Measurements from ENCODE around the gene TIMM17A. TPM values are rescaled to one million over a fixed set of nuclear protein-coding genes. Genes with fewer than 3 reads are reported as not detected.

TIMM17A gene
- total RNA-seq, 1 donor from 2014 or later, result 25.1 TPM

GRCh38 chr1:201968202-201968925 is 13.1 kb downstream of the TIMM17A start:
- Histone ChIP-seq H3K4me1 (ENCODE audit: control insufficient read depth in 3 of 3, insufficient read depth in 3 of 3, low read length in 3 of 3) (peaks cover 5 to 6% (median 5%) of the 10 kb centered on the region in 3 donors), H3K36me3 (ENCODE audit: control insufficient read depth in 3 of 3, insufficient read depth in 3 of 3, low read length in 3 of 3) (peaks cover 35 to 44% (median 39%) of the 10 kb centered on the region in 3 donors), H3K27ac (ENCODE audit: low read depth, low read length) (no peak overlapping the region), H3K9ac (ENCODE audit: low read depth in 1 of 3, low read length in 3 of 3) (no peak overlapping the region), H3K9me3 (ENCODE audit: control insufficient read depth in 3 of 3, low read length in 3 of 3) (no peaks in the 10 kb centered on the region), H3K27me3 (ENCODE audit: control insufficient read depth in 3 of 3, insufficient read depth in 3 of 3, low read length in 3 of 3) (no peaks in the 10 kb centered on the region), H3K4me3 (ENCODE audit: low read length in 3 of 3) (no peak overlapping the region)

GRCh38 chr1:201970334-201971159 is 15.2 kb downstream of the TIMM17A start:
- Histone ChIP-seq H3K4me3 (ENCODE audit: low read length in 3 of 3) (no peak overlapping the region), H3K36me3 (ENCODE audit: control insufficient read depth in 3 of 3, insufficient read depth in 3 of 3, low read length in 3 of 3) (peaks cover 22 to 29% (median 24%) of the 10 kb centered on the region in 3 donors), H3K9ac (ENCODE audit: low read depth in 1 of 3, low read length in 3 of 3) (no peak overlapping the region), H3K9me3 (ENCODE audit: control insufficient read depth in 3 of 3, low read length in 3 of 3) (no peaks in the 10 kb centered on the region), H3K4me1 (ENCODE audit: control insufficient read depth in 3 of 3, insufficient read depth in 3 of 3, low read length in 3 of 3) (peaks cover 5 to 6% (median 5%) of the 10 kb centered on the region in 3 donors), H3K27ac (ENCODE audit: low read depth, low read length) (no peak overlapping the region), H3K27me3 (ENCODE audit: control insufficient read depth in 3 of 3, insufficient read depth in 3 of 3, low read length in 3 of 3) (no peaks in the 10 kb centered on the region)

GRCh38 chr1:201982082-201982622 is 26.8 kb downstream of the TIMM17A start:
- peak overlapping the region; percentile 76 to 88 (median 82) for H3K4me3 ChIP-seq (ENCODE audit: low read length in 3 of 3)
- no peaks in the 10 kb centered on the region for H3K9me3 ChIP-seq (ENCODE audit: control insufficient read depth in 3 of 3, low read length in 3 of 3)
- H3K9ac ChIP-seq (ENCODE audit: low read depth in 1 of 3, low read length in 3 of 3), result peak overlapping the region; percentile 63 to 95 (median 72)
- no peak overlapping the region for H3K27ac ChIP-seq (ENCODE audit: low read depth, low read length)
- peaks cover 8 to 25% (median 18%) of the 10 kb centered on the region in 3 donors for H3K4me1 ChIP-seq (ENCODE audit: control insufficient read depth in 3 of 3, insufficient read depth in 3 of 3, low read length in 3 of 3)
- H3K27me3 ChIP-seq (ENCODE audit: control insufficient read depth in 3 of 3, insufficient read depth in 3 of 3, low read length in 3 of 3), result no peaks in the 10 kb centered on the region
- peaks cover 0 to 2% (median 0%) of the 10 kb centered on the region in 3 donors for H3K36me3 ChIP-seq (ENCODE audit: control insufficient read depth in 3 of 3, insufficient read depth in 3 of 3, low read length in 3 of 3)

GRCh38 chr1:201982623-201983379 is 27.5 kb downstream of the TIMM17A start, which contains the start of gene RNPEP:
TSS of gene RNPEP (plus strand) at chr1:201982648. CDS start at chr1:201982667, 19 bp downstream.
- H3K4me3 ChIP-seq (ENCODE audit: low read length in 3 of 3), result peak within 1 kb of the TSS; percentile 76 to 88 (median 82)
- peaks cover 0 to 2% (median 0%) of the 10 kb centered on the region in 3 donors for H3K36me3 ChIP-seq (ENCODE audit: control insufficient read depth in 3 of 3, insufficient read depth in 3 of 3, low read length in 3 of 3)
- peak within 1 kb of the TSS; percentile 64 to 95 (median 87) for H3K9ac ChIP-seq (ENCODE audit: low read depth in 1 of 3, low read length in 3 of 3)
- no peaks in the 10 kb centered on the region for H3K27me3 ChIP-seq (ENCODE audit: control insufficient read depth in 3 of 3, insufficient read depth in 3 of 3, low read length in 3 of 3)
- H3K9me3 ChIP-seq (ENCODE audit: control insufficient read depth in 3 of 3, low read length in 3 of 3), result no peaks in the 10 kb centered on the region
- peak within 1 kb of the TSS; percentile 72 for H3K27ac ChIP-seq (ENCODE audit: low read depth, low read length)
- peaks cover 9 to 27% (median 19%) of the 10 kb centered on the region in 3 donors for H3K4me1 ChIP-seq (ENCODE audit: control insufficient read depth in 3 of 3, insufficient read depth in 3 of 3, low read length in 3 of 3)

- no peaks in the 10 kb centered on the region for H3K27me3 ChIP-seq (ENCODE audit: control insufficient read depth in 3 of 3, insufficient read depth in 3 of 3, low read length in 3 of 3)
- no peaks in the 10 kb centered on the region for H3K9me3 ChIP-seq (ENCODE audit: control insufficient read depth in 3 of 3, low read length in 3 of 3)
- H3K36me3 ChIP-seq (ENCODE audit: control insufficient read depth in 3 of 3, insufficient read depth in 3 of 3, low read length in 3 of 3), result peaks cover 0 to 2% (median 0%) of the 10 kb centered on the region in 3 donors
- H3K4me1 ChIP-seq (ENCODE audit: control insufficient read depth in 3 of 3, insufficient read depth in 3 of 3, low read length in 3 of 3), result peaks cover 9 to 25% (median 19%) of the 10 kb centered on the region in 3 donors
- H3K27ac ChIP-seq (ENCODE audit: low read depth, low read length), result peak overlapping the region; percentile 72
- peak overlapping the region; percentile 72 to 88 (median 82) for H3K4me3 ChIP-seq (ENCODE audit: low read length in 3 of 3)
- H3K9ac ChIP-seq (ENCODE audit: low read depth in 1 of 3, low read length in 3 of 3), result peak overlapping the region; percentile 64 to 95 (median 87)
These were observed 28.1 kb downstream of the TIMM17A start for GRCh38 chr1:201983380-201983805.

- no peaks in the 10 kb centered on the region for H3K27me3 ChIP-seq (ENCODE audit: control insufficient read depth in 3 of 3, insufficient read depth in 3 of 3, low read length in 3 of 3)
- H3K36me3 ChIP-seq (ENCODE audit: control insufficient read depth in 3 of 3, insufficient read depth in 3 of 3, low read length in 3 of 3), result peaks cover 4 to 10% (median 4%) of the 10 kb centered on the region in 3 donors
- no peaks in the 10 kb centered on the region for H3K9me3 ChIP-seq (ENCODE audit: control insufficient read depth in 3 of 3, low read length in 3 of 3)
- H3K4me3 ChIP-seq (ENCODE audit: low read length in 3 of 3), result no peak overlapping the region
- no peak overlapping the region for H3K27ac ChIP-seq (ENCODE audit: low read depth, low read length)
- H3K4me1 ChIP-seq (ENCODE audit: control insufficient read depth in 3 of 3, insufficient read depth in 3 of 3, low read length in 3 of 3), result peaks cover 9 to 24% (median 19%) of the 10 kb centered on the region in 3 donors
- H3K9ac ChIP-seq (ENCODE audit: low read depth in 1 of 3, low read length in 3 of 3), result no peak overlapping the region
These were observed 29.1 kb downstream of the TIMM17A start for GRCh38 chr1:201984446-201984845.

GRCh38 chr1:201985355-201985754 is 30.1 kb downstream of the TIMM17A start:
- H3K27ac ChIP-seq (ENCODE audit: low read depth, low read length), result no peak overlapping the region
- no peak overlapping the region for H3K9ac ChIP-seq (ENCODE audit: low read depth in 1 of 3, low read length in 3 of 3)
- peaks cover 9 to 24% (median 19%) of the 10 kb centered on the region in 3 donors for H3K4me1 ChIP-seq (ENCODE audit: control insufficient read depth in 3 of 3, insufficient read depth in 3 of 3, low read length in 3 of 3)

GRCh38 chr1:201988601-201989000 is 33.3 kb downstream of the TIMM17A start:
- Histone ChIP-seq H3K4me3 (ENCODE audit: low read length in 3 of 3) (no peak overlapping the region), H3K36me3 (ENCODE audit: control insufficient read depth in 3 of 3, insufficient read depth in 3 of 3, low read length in 3 of 3) (peaks cover 26 to 36% (median 34%) of the 10 kb centered on the region in 3 donors), H3K9ac (ENCODE audit: low read depth in 1 of 3, low read length in 3 of 3) (no peak overlapping the region), H3K4me1 (ENCODE audit: control insufficient read depth in 3 of 3, insufficient read depth in 3 of 3, low read length in 3 of 3) (peaks cover 4 to 14% (median 11%) of the 10 kb centered on the region in 3 donors), H3K9me3 (ENCODE audit: control insufficient read depth in 3 of 3, low read length in 3 of 3) (no peaks in the 10 kb centered on the region), H3K27me3 (ENCODE audit: control insufficient read depth in 3 of 3, insufficient read depth in 3 of 3, low read length in 3 of 3) (no peaks in the 10 kb centered on the region), H3K27ac (ENCODE audit: low read depth, low read length) (no peak overlapping the region)

More at GRCh38 chr1:201985355-201985754, 30.1 kb downstream of the TIMM17A start:
- Histone ChIP-seq H3K9me3 (ENCODE audit: control insufficient read depth in 3 of 3, low read length in 3 of 3) (no peaks in the 10 kb centered on the region), H3K4me3 (ENCODE audit: low read length in 3 of 3) (no peak overlapping the region), H3K27me3 (ENCODE audit: control insufficient read depth in 3 of 3, insufficient read depth in 3 of 3, low read length in 3 of 3) (no peaks in the 10 kb centered on the region), H3K36me3 (ENCODE audit: control insufficient read depth in 3 of 3, insufficient read depth in 3 of 3, low read length in 3 of 3) (peaks cover 10 to 17% (median 12%) of the 10 kb centered on the region in 3 donors)

Measured in skeletal muscle tissue (tissue), 4 donors.